ENCODE results near the gene UGT1A8.
"Not testable (repeated sequence)": the region's sequence is repeated elsewhere in the genome, so short reads cannot be mapped to it uniquely, and the experiment has no call there.

Gene UGT1A8

GRCh38 chr2:233639860-233640259, 22.4 kb downstream of the UGT1A8 start:
- no peak for DNase-seq (ENCODE audit: low read depth in 2 of 2)

DNA sequence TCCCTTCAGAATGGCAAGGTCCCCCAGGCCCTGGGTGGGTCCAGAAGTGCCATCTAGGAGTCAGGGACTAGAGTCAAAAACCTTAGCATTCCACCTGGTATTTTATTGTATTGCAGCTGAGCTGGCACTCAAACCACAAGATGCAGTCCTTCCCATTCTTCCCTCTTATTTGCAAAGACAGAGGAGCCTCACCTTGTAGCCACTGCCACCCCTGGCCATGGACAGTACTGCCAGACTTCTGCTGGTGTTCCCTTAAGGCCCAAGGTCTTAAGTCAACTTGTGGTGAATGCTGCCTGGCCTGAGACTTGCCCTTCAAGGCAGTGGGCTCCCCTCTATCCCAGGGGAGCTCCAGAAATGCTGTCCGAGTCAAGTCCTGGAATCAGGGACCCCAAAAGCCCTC, 25.7 kb downstream of the UGT1A8 start:
- DNase-seq (ENCODE audit: low read depth in 2 of 2): no peak

DNA sequence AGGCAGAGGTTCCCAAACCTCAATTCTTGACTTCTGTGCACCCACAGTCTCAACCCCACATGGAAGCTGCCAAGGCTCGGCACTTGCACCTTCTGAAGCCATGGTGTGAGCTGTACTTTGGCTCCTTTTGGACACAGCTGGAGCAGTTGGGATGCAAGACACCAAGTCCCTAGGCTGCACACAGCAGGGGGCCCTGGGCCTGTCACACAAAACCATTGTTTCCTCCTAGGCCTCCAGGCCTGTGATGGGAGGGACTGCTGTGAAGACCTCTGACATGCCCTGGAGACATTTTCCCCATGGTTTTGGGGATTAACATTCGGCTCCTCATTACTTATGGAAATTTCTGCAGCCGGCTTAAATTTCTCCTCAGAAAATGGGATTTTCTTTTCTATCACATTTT, 28.6 kb downstream of the UGT1A8 start:
- not testable (repeated sequence) for DNase-seq (ENCODE audit: low read depth in 2 of 2)

DNA sequence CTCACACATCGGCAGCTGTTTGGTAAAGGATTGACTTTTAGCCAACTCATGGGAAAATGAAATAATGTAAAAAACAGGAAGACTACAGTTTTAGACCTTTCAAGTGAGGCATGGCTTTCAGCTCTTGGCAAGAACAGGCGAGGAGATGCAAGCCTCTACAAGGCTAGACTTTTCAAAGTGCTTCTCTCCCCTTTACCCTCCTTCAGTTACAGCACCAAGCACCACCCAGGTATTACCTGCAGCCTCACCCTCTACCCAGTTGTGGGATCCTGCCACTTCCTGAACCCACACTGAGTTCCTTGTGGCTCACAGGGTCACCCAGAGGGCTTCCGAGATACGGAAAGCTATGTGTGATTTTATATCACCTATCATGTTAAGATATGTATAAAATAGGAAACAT, 33.5 kb downstream of the UGT1A8 start:
- DNase-seq (ENCODE audit: low read depth in 2 of 2): no peak

GRCh38 chr2:233651430-233651829, 34.0 kb downstream of the UGT1A8 start:
- no peak for DNase-seq (ENCODE audit: low read depth in 2 of 2)

- no peak for DNase-seq (ENCODE audit: low read depth in 2 of 2)
Measured at GRCh38 chr2:233654501-233654900, 37.1 kb downstream of the UGT1A8 start.

- DNase-seq (ENCODE audit: low read depth in 2 of 2): no peak
Measured at GRCh38 chr2:233655043-233655442, 37.6 kb downstream of the UGT1A8 start.

GRCh38 chr2:233655943-233656342, 38.5 kb downstream of the UGT1A8 start:
- not testable (repeated sequence) for DNase-seq (ENCODE audit: low read depth in 2 of 2)

- no peak for DNase-seq (ENCODE audit: low read depth in 2 of 2)
Measured at GRCh38 chr2:233656443-233656842, 39.0 kb downstream of the UGT1A8 start.

DNA sequence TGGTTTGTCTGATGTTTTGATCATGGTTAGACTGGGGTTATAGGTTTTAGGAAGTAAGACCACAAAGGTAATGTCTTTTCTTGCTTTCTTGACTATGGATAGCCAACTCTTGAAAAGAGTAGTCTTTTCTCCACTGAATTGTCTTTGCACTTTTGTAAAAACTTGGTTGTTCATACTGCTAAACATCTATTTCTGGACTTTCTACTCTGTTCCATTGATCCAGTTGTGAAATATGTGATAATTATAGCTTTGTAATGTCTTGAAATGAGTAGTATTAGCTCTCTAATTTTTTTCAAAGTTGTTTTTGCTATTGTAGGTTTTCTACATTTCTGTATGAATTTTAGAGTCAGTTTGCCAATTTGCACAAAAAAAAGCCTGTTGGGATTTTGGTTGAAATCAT, 41.2 kb downstream of the UGT1A8 start:
- DNase-seq (ENCODE audit: low read depth in 2 of 2): no peak

- DNase-seq (ENCODE audit: low read depth in 2 of 2): no peak
Measured at GRCh38 chr2:233663911-233664310, 46.5 kb downstream of the UGT1A8 start.

- no peak for DNase-seq (ENCODE audit: low read depth in 2 of 2)
Measured at GRCh38 chr2:233668605-233669260, 51.3 kb downstream of the UGT1A8 start.

DNA sequence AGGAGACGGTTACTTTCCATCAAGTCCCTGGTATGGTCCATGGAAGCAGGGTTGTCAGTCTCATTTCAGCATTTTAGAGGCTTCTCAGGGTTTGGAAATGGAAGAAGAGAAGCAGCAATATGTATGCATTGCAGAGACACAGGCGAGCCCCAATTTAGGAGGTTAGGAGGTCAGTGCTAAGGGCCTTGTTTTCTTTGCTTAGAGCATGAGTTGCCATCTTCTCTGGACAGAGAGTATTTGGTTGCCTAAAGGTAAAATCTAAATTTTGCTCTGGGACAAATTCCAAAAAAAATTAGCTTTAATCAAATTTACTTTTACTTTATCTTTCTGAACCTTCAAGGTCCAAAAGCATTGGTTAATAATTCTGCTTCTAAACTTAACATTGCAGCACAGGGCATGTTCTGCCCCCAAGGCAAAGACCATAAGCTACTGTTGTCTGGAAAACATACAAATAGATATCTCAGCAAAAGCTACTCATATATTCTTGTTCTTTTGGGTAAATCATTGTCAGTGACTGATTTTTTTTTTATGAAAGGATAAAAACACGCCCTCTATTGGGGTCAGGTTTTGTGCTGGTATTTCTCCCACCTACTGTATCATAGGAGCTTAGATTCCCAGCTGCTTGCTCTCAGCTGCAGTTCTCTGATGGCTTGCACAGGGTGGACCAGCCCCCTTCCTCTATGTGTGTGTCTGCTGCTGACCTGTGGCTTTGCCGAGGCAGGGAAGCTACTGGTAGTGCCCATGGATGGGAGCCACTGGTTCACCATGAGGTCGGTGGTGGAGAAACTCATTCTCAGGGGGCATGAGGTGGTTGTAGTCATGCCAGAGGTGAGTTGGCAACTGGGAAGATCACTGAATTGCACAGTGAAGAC, 54.1 kb downstream of the UGT1A8 start, which contains the start of gene UGT1A9:
Gene UGT1A9 (plus strand): TSS at position 609 of the 872 bp plus-strand sequence. CDS start 37 bp downstream, at position 646.
- DNase-seq (ENCODE audit: low read depth in 2 of 2): no peak

GRCh38 chr2:233672886-233673285, 55.5 kb downstream of the UGT1A8 start:
- DNase-seq (ENCODE audit: low read depth in 2 of 2): no peak

DNA sequence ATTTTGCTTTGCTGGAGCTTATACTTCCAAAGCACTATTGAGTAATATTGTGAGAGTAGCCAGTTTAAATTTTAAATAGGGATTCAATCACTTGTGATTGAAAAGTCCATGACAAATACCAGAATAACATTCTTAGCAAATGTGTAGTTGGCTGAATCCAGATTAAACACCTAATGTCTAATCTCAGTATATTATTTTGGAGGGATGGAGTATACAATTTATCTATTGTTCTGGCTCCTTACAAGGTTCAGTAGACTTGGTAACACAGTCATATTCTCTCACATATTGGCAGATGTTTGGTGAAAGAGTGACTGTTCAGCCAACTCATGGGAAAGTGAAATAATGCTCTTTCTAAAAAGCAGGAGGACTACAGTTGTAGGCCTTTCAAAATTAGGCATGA, 56.5 kb downstream of the UGT1A8 start:
- no peak for DNase-seq (ENCODE audit: low read depth in 2 of 2)

DNA sequence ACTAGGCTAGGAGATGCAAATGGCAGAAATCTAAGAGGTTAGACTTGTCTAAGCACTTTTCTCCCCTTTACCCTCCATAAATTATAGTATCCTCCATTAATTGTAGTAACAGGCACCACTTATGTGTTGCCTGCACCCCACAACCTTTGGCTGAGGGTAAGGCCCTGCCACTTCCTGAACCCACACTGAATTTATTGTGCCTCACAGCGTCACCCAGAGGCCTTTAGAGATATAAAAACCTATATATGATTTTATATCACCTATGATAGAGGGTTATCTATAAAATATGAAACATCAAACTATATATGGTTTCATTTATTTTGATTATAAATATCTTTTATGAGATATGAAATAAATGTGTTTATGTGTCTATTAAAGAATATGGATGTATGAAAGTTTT, 56.9 kb downstream of the UGT1A8 start:
- no peak for DNase-seq (ENCODE audit: low read depth in 2 of 2)

- DNase-seq (ENCODE audit: low read depth in 2 of 2): no peak
Measured at GRCh38 chr2:233674995-233675394, 57.6 kb downstream of the UGT1A8 start.

GRCh38 chr2:233676046-233676445, 58.6 kb downstream of the UGT1A8 start:
- DNase-seq (ENCODE audit: low read depth in 2 of 2): no peak

- DNase-seq (ENCODE audit: low read depth in 2 of 2): no peak
Measured at GRCh38 chr2:233679196-233679595, 61.8 kb downstream of the UGT1A8 start.

- no peak for DNase-seq (ENCODE audit: low read depth in 2 of 2)
Measured at GRCh38 chr2:233680361-233681045, 63.1 kb downstream of the UGT1A8 start.

GRCh38 chr2:233681521-233682099, 64.2 kb downstream of the UGT1A8 start, which contains the start of gene UGT1A7:
TSS of gene UGT1A7 (plus strand) at chr2:233681901. CDS start at chr2:233681938, 37 bp downstream.
- DNase-seq (ENCODE audit: low read depth in 2 of 2): no peak

DNA sequence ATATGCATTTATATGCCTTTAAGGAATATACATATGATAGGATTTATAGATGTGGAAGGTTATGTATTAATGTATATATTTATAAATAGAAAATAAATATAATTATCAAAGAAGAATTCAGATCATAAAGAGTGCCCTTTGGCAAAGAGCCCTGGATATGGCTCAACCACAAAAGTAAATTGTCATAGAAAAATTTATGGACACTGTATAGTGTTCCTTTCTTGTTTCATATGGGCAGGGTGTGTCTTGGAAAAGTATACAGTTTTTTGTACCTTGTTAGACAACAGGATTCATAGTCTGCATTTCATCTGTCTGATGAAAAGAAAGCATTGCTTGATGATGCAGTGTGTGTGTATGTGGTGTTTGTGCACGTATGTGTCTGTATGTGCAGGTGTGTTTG, 67.2 kb downstream of the UGT1A8 start:
- DNase-seq (ENCODE audit: low read depth in 2 of 2): no peak

Measured in stimulated activated CD4-positive, alpha-beta T cell treated with anti-CD3 and anti-CD28 coated beads, Interleukin-12 subunit alpha, Interleukin-12 subunit beta, amount 100 ng/mL, for 24 hours (primary cell).